IPS-20b (cell line): ENCODE data around the gene CLEC12A.

ENCODE experiments used
- H3K27ac ChIP-seq: one replicate; pipeline ENCODE4 v1.5.1; 2013; ENCODE audit warnings: low read length
- H3K27me3 ChIP-seq: 2 replicates; pipeline ENCODE4 v1.6.1; 2013; ENCODE audit warnings: mild to moderate bottlenecking, low read length, inconsistent platforms; ENCODE audit not compliant: insufficient read depth
- H3K36me3 ChIP-seq: 2 replicates; pipeline ENCODE4 v1.6.1; 2013; ENCODE audit warnings: low read depth, mild to moderate bottlenecking, inconsistent platforms, low read length, moderate library complexity; ENCODE audit not compliant: insufficient read depth
- H3K4me1 ChIP-seq: 2 replicates; pipeline ENCODE4 v1.6.1; 2013; ENCODE audit warnings: mild to moderate bottlenecking, control low read depth, inconsistent platforms, low read length, moderate library complexity; ENCODE audit not compliant: insufficient read depth
- H3K4me3 ChIP-seq: 2 replicates; pipeline ENCODE4 v1.5.1; 2013; ENCODE audit warnings: mild to moderate bottlenecking, low read length, inconsistent platforms
- H3K9ac ChIP-seq: 2 replicates; pipeline ENCODE4 v1.6.1; 2013; ENCODE audit warnings: low read depth, mild to moderate bottlenecking, inconsistent platforms, low read length, moderate library complexity
- H3K9me3 ChIP-seq: 2 replicates; pipeline ENCODE4 v1.6.1; 2013; ENCODE audit warnings: mild to moderate bottlenecking, low read depth, low read length, inconsistent platforms; ENCODE audit not compliant: insufficient read depth

The CLEC12A gene

GRCh38 chr12:9971181-9971580 lies at the start of gene CLEC12A:
Gene CLEC12A (plus strand): TSS chr12:9971409. CDS start chr12:9971597, 188 bp downstream.
- Histone ChIP-seq H3K27me3 (no peaks in the 10 kb centered on the region), H3K36me3 (no peaks in the 10 kb centered on the region), H3K9me3 (peaks cover 11% of the 10 kb centered on the region), H3K9ac (no peak within 1 kb of the TSS), H3K27ac (no peak within 1 kb of the TSS), H3K4me3 (no peak within 1 kb of the TSS), H3K4me1 (no peaks in the 10 kb centered on the region)

- Histone ChIP-seq H3K27me3 (no peaks in the 10 kb centered on the region), H3K27ac (no peak overlapping the region), H3K9me3 (no peaks in the 10 kb centered on the region), H3K4me1 (no peaks in the 10 kb centered on the region), H3K9ac (no peak overlapping the region), H3K36me3 (no peaks in the 10 kb centered on the region), H3K4me3 (no peak overlapping the region)
These were observed 48.8 kb upstream of the CLEC12A start for GRCh38 chr12:9922429-9922828.

GRCh38 chr12:9925705-9926393 lies 45.4 kb upstream of the CLEC12A start:
- no peak overlapping the region for H3K27ac ChIP-seq
- H3K9ac ChIP-seq, result no peak overlapping the region
- no peak overlapping the region for H3K4me3 ChIP-seq
- H3K27me3 ChIP-seq, result no peaks in the 10 kb centered on the region
- no peaks in the 10 kb centered on the region for H3K36me3 ChIP-seq
- H3K9me3 ChIP-seq, result no peaks in the 10 kb centered on the region
- no peaks in the 10 kb centered on the region for H3K4me1 ChIP-seq

- Histone ChIP-seq H3K4me3 (no peak overlapping the region), H3K4me1 (no peaks in the 10 kb centered on the region), H3K27ac (no peak overlapping the region), H3K27me3 (no peaks in the 10 kb centered on the region), H3K36me3 (no peaks in the 10 kb centered on the region), H3K9me3 (no peaks in the 10 kb centered on the region), H3K9ac (no peak overlapping the region)
These were observed 44.3 kb upstream of the CLEC12A start for GRCh38 chr12:9926876-9927275.

GRCh38 chr12:9928607-9929006 lies 42.6 kb upstream of the CLEC12A start:
- Histone ChIP-seq H3K27me3 (no peaks in the 10 kb centered on the region), H3K4me3 (no peak overlapping the region), H3K36me3 (no peaks in the 10 kb centered on the region), H3K9ac (no peak overlapping the region), H3K9me3 (no peaks in the 10 kb centered on the region), H3K4me1 (no peaks in the 10 kb centered on the region), H3K27ac (no peak overlapping the region)

- no peaks in the 10 kb centered on the region for H3K9me3 ChIP-seq
- no peaks in the 10 kb centered on the region for H3K4me1 ChIP-seq
- H3K4me3 ChIP-seq, result no peak overlapping the region
- H3K36me3 ChIP-seq, result no peaks in the 10 kb centered on the region
- H3K9ac ChIP-seq, result no peak overlapping the region
- H3K27ac ChIP-seq, result no peak overlapping the region
- H3K27me3 ChIP-seq, result no peaks in the 10 kb centered on the region
These were observed 40.0 kb upstream of the CLEC12A start for GRCh38 chr12:9931245-9931644.

- Histone ChIP-seq H3K4me1 (no peaks in the 10 kb centered on the region), H3K9ac (no peak within 1 kb of the TSS), H3K36me3 (no peaks in the 10 kb centered on the region), H3K27me3 (no peaks in the 10 kb centered on the region), H3K27ac (no peak within 1 kb of the TSS), H3K9me3 (no peaks in the 10 kb centered on the region), H3K4me3 (no peak within 1 kb of the TSS)
These were observed 38.9 kb upstream of the CLEC12A start, which contains the start of gene CLEC2A for GRCh38 chr12:9932270-9932669. Gene CLEC2A (minus strand): TSS chr12:9932370. CDS start chr12:9932329, 41 bp downstream.

- H3K27me3 ChIP-seq, result no peaks in the 10 kb centered on the region
- no peak overlapping the region for H3K9ac ChIP-seq
- no peak overlapping the region for H3K27ac ChIP-seq
- no peaks in the 10 kb centered on the region for H3K9me3 ChIP-seq
- H3K4me1 ChIP-seq, result no peaks in the 10 kb centered on the region
- no peaks in the 10 kb centered on the region for H3K36me3 ChIP-seq
- no peak overlapping the region for H3K4me3 ChIP-seq
These were observed 37.3 kb upstream of the CLEC12A start for GRCh38 chr12:9933958-9934357.

- no peaks in the 10 kb centered on the region for H3K27me3 ChIP-seq
- no peak overlapping the region for H3K27ac ChIP-seq
- H3K9me3 ChIP-seq, result no peaks in the 10 kb centered on the region
- no peaks in the 10 kb centered on the region for H3K36me3 ChIP-seq
- no peak overlapping the region for H3K4me3 ChIP-seq
- no peak overlapping the region for H3K9ac ChIP-seq
- no peaks in the 10 kb centered on the region for H3K4me1 ChIP-seq
These were observed 36.2 kb upstream of the CLEC12A start for GRCh38 chr12:9935026-9935425.

GRCh38 chr12:9936591-9936990 lies 34.6 kb upstream of the CLEC12A start:
- H3K4me3 ChIP-seq, result no peak overlapping the region
- no peaks in the 10 kb centered on the region for H3K27me3 ChIP-seq
- H3K9ac ChIP-seq, result no peak overlapping the region
- no peaks in the 10 kb centered on the region for H3K9me3 ChIP-seq
- no peak overlapping the region for H3K27ac ChIP-seq
- no peaks in the 10 kb centered on the region for H3K36me3 ChIP-seq
- no peaks in the 10 kb centered on the region for H3K4me1 ChIP-seq

GRCh38 chr12:9940375-9940774 lies 30.8 kb upstream of the CLEC12A start:
- Histone ChIP-seq H3K9ac (no peak overlapping the region), H3K27ac (no peak overlapping the region), H3K27me3 (no peaks in the 10 kb centered on the region), H3K9me3 (no peaks in the 10 kb centered on the region), H3K36me3 (no peaks in the 10 kb centered on the region), H3K4me3 (no peak overlapping the region), H3K4me1 (no peaks in the 10 kb centered on the region)

- no peaks in the 10 kb centered on the region for H3K9me3 ChIP-seq
These were observed 29.4 kb upstream of the CLEC12A start for GRCh38 chr12:9941838-9942237.

More at GRCh38 chr12:9941838-9942237, 29.4 kb upstream of the CLEC12A start:
- Histone ChIP-seq H3K4me3 (no peak overlapping the region), H3K27ac (no peak overlapping the region), H3K4me1 (no peaks in the 10 kb centered on the region), H3K9ac (no peak overlapping the region), H3K27me3 (no peaks in the 10 kb centered on the region), H3K36me3 (no peaks in the 10 kb centered on the region)
